Smooth muscle cell of trachea (primary cell): ENCODE data around the gene CFAP68. TPM values are rescaled to one million over a fixed set of nuclear protein-coding genes. Genes with fewer than 3 reads are reported as not detected.

Experiments used
- total RNA-seq: library from RNA; depleted of rRNA; stranded (reverse); fragments of >200 nt; gene quantifications from 2 replicates; pipeline ENCODE4 v1.2.1, GENCODE V29; 2014

CFAP68 gene
- 10.5 and 15.5 TPM in 2 replicates for total RNA-seq

GRCh38 chr11:111878849-111879636 is at the start of gene CFAP68, which contains the start of gene FDXACB1:
CFAP68 (plus strand) TSS chr11:111879541; CDS start chr11:111879561, 20 bp downstream.
FDXACB1 (minus strand) TSS chr11:111879165; CDS start chr11:111879132, 33 bp downstream.

GRCh38 chr11:111870886-111871692 is 8.3 kb upstream of the CFAP68 start, which contains the start of gene ALG9:
ALG9 (minus strand) TSS chr11:111871581; CDS start chr11:111871482, 99 bp downstream.

GRCh38 chr11:111911563-111912401 is 32.4 kb downstream of the CFAP68 start, which contains the start of gene CRYAB:
CRYAB (minus strand) TSS chr11:111911770; CDS start chr11:111911724, 46 bp downstream.

GRCh38 chr11:111912535-111912934 is 33.2 kb downstream of the CFAP68 start, which contains the start of gene HSPB2:
HSPB2 (plus strand) TSS chr11:111912734; CDS start chr11:111912830, 96 bp downstream.

GRCh38 chr11:111918390-111919256 is 39.3 kb downstream of the CFAP68 start, which contains the start of gene C11orf52:
C11orf52 (plus strand) TSS chr11:111918913; CDS start chr11:111918973, 60 bp downstream.

Other genes with a start within 250 kb of the CFAP68 start
- 42.2 and 48.9 TPM in 2 replicates for gene PPP2R1B, start 113.2 kb upstream of the CFAP68 start, total RNA-seq
- gene ALG9, start 8.0 kb upstream of the CFAP68 start, total RNA-seq: 31.3 and 39.9 TPM in 2 replicates
- gene FDXACB1, start 376 bp upstream of the CFAP68 start, total RNA-seq: 3.5 and 4.1 TPM in 2 replicates
- 8.7 and 48.3 TPM in 2 replicates for gene CRYAB, start 32.2 kb downstream of the CFAP68 start, total RNA-seq
- 0.58 and 0.99 TPM in 2 replicates for gene HSPB2, start 33.2 kb downstream of the CFAP68 start, total RNA-seq
- gene C11orf52, start 39.4 kb downstream of the CFAP68 start, total RNA-seq: 0.66 TPM in 1 of 2 replicates, not detected in the other
- gene DIXDC1, start 57.8 kb downstream of the CFAP68 start, total RNA-seq: 17.2 and 22.0 TPM in 2 replicates
- gene DLAT, start 145.9 kb downstream of the CFAP68 start, total RNA-seq: 26.1 and 31.9 TPM in 2 replicates
- gene PIH1D2, start 194.5 kb downstream of the CFAP68 start, total RNA-seq: 1.5 and 4.4 TPM in 2 replicates
- 16.4 and 18.3 TPM in 2 replicates for gene NKAPD1, start 194.8 kb downstream of the CFAP68 start, total RNA-seq
- 27.5 and 37.2 TPM in 2 replicates for gene TIMM8B, start 207.2 kb downstream of the CFAP68 start, total RNA-seq
- 188 and 273 TPM in 2 replicates for gene SDHD, start 207.3 kb downstream of the CFAP68 start, total RNA-seq